ENCODE results near the gene UNK. TPM values are rescaled to one million over a fixed set of nuclear protein-coding genes. Genes with fewer than 3 reads are reported as not detected.

Gene UNK
- total and polyA plus RNA-seq, 2 of the 13 experiments (the other 11 are each of a cell fraction or from before 2014, with no cell fraction given): 31.6 to 33.0 TPM

DNA sequence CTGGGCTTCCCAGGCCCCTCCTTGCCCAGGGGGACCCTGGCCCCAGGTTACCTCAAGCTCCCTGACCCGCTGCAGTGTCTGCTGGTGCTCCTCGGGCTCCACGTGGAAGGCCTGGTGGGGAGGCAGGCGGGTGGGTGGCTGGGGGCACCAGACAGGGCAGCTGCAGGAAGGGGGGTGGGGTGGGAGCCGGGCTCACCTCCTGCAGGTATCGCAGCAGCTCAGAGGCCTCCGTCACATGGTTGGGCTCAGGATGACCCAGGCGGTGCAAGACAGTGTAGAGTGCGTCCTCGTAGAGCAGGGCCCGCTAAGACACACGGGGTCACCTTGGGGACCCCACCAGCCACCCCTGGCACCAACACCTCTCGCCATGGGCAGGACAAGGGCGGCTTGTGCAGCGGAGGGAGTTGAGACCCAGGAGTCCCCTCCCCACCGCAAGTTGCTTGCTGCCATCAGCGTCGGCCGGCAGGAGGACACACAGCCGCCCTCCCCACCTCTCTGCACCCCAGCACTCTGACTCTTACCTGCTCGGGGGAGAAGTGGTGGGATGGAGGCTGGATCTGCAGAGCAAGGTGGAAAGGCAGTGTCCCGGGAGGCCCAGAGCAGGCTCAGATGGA is 58.5 kb downstream of the UNK start:
- Histone ChIP-seq H3K4me2 (ENCODE audit: low read depth, low read length) (peak overlapping the region; percentile 96), H4K20me1 (ENCODE audit: insufficient read depth, low read length) (0 out of 2 replicates have a peak, but pooled peaks cover 2% of the 10 kb centered on the region), H3K36me3 (replicated peaks in 1 of 2; ENCODE audit: control insufficient read depth in 1 of 2, insufficient read depth in 2 of 2, low read length in 2 of 2) (peaks cover 3 to 11% of the 10 kb centered on the region in 2 experiments), H3K79me2 (ENCODE audit: insufficient read depth, low read length) (no peaks in the 10 kb centered on the region), H3K27ac (ENCODE audit: extremely low read length, insufficient read depth, low read length) (peak overlapping the region; percentile 79), H3K9me3 (ENCODE audit: low read length) (no peaks in the 10 kb centered on the region), H3K9ac (ENCODE audit: insufficient read depth, low read depth, low read length) (peak overlapping the region; percentile 77), H3K4me3 (replicated peaks in 1 of 3; ENCODE audit: insufficient read depth in 1 of 3, low read depth in 2 of 3, low read length in 3 of 3) (peak overlapping the region; percentile 66 to 84 (median 66); a peak in 5 of 6 replicates), H3K4me1 (ENCODE audit: insufficient read depth, low read length) (peaks cover 52% of the 10 kb centered on the region), H3K27me3 (ENCODE audit: control insufficient read depth in 1 of 2, insufficient read depth in 2 of 2, low read length in 2 of 2) (no peaks in the 10 kb centered on the region), H2AFZ (ENCODE audit: low read length) (no peak overlapping the region)
- TF ChIP-seq ZNF768 (CRISPR knock-in tag; IDR thresholded peaks at IDR 0.05): 0 out of 2 replicates have a peak, but pooled peaks have one; percentile 10
- 0 out of 2 replicates have a peak, but pooled peaks have one; percentile 5 for TF ChIP-seq ZFP41 (CRISPR knock-in tag; IDR thresholded peaks at IDR 0.05; ENCODE audit: borderline replicate concordance)
- peak; percentile 86; the same call in 1 of the 2 replicates for TF ChIP-seq EED (CRISPR knock-in tag; IDR thresholded peaks at IDR 0.05)
- 0 out of 2 replicates have a peak, but pooled peaks have one; percentile 8 for TF ChIP-seq ZC3H13 (CRISPR knock-in tag; IDR thresholded peaks at IDR 0.05)
- no peak for TF ChIP-seq NONO (IDR thresholded peaks at IDR 0.05)
- TF ChIP-seq NONO (CRISPR knock-in tag; conservative IDR thresholded peaks at IDR 0.05): peak; percentile 8; the same call in 1 of the 2 replicates
- peak; percentile 24; the same call in 1 of the 2 replicates for TF ChIP-seq CAMTA2 (CRISPR knock-in tag; IDR thresholded peaks at IDR 0.05; ENCODE audit: borderline replicate concordance)
- TF ChIP-seq ZNF143 (CRISPR knock-in tag; IDR thresholded peaks at IDR 0.05): no peak
- TF ChIP-seq AGO2 (optimal IDR thresholded peaks at IDR 0.05; ENCODE audit: low read depth, low read length): no peak
- TF ChIP-seq ZNF333 (CRISPR knock-in tag; IDR thresholded peaks at IDR 0.05; ENCODE audit: borderline replicate concordance): 0 out of 2 replicates have a peak, but pooled peaks have one; percentile 19
- TF ChIP-seq ZNF772 (CRISPR knock-in tag; IDR thresholded peaks at IDR 0.05): 0 out of 2 replicates have a peak, but pooled peaks have one; percentile 41
- no peak for TF ChIP-seq SOX13 (IDR thresholded peaks at IDR 0.05)
- 0 out of 4 replicates have a peak, but pooled peaks of 1 of the 2 experiments have one; percentile 3 for TF ChIP-seq SOX13 (CRISPR knock-in tag; conservative IDR thresholded peaks at IDR 0.05 in 1 of 2, IDR thresholded peaks at IDR 0.05 in 1 of 2)
- TF ChIP-seq SRSF1 (optimal IDR thresholded peaks at IDR 0.05; ENCODE audit: low read depth, low read length): peak; percentile 20
- 0 out of 2 replicates have a peak, but pooled peaks have one; percentile 55 for TF ChIP-seq ZNF747 (CRISPR knock-in tag; IDR thresholded peaks at IDR 0.05; ENCODE audit: borderline replicate concordance)
- TF ChIP-seq, protein P1, sequence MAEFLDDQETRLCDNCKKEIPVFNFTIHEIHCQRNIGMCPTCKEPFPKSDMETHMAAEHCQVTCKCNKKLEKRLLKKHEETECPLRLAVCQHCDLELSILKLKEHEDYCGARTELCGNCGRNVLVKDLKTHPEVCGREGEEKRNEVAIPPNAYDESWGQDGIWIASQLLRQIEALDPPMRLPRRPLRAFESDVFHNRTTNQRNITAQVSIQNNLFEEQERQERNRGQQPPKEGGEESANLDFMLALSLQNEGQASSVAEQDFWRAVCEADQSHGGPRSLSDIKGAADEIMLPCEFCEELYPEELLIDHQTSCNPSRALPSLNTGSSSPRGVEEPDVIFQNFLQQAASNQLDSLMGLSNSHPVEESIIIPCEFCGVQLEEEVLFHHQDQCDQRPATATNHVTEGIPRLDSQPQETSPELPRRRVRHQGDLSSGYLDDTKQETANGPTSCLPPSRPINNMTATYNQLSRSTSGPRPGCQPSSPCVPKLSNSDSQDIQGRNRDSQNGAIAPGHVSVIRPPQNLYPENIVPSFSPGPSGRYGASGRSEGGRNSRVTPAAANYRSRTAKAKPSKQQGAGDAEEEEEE (CRISPR knock-in tag; IDR thresholded peaks at IDR 0.05; ENCODE audit: borderline replicate concordance): peak; percentile 37; the same call in 1 of the 2 replicates
- TF ChIP-seq CBX1 (IDR thresholded peaks at IDR 0.05; ENCODE audit: low read depth): no peak
- ChIA-PET POLR2A (interaction anchor here (1.9 to 7.7 kb wide), 9 partner anchors 9 to 67 kb away, joined by 10 to 229 read pairs (median 25); partner anchors contain the start of genes TRIM47, UNK and WBP2), CTCF (ENCODE audit: low intra/inter-chr PET ratio, low total read pairs) (no interaction called here)
- intact Hi-C loops (cut with micrococcal nuclease; ENCODE audit: unreplicated experiment) (no loop called here), in situ Hi-C loops (cut with HindIII; ENCODE audit: extremely low pct_ligation_motif_present, low pct_unique_long_range_greater_than_20kb) (no loop called here)
- no TSS peak for BruUV-seq (replicated peaks)
- DNase-seq (ENCODE audit: low spot score) (no peak), ATAC-seq (no peak), FAIRE-seq (no peak)
- WGBS (ENCODE audit: low lambda C conversion rate): 88% methylated on average over 20 of the region's 22 CpGs

Data from HepG2 (cell line).